Endothelial cell of hepatic sinusoid (primary cell): ENCODE results near the gene LGALS9.

Source experiments
- in situ Hi-C: cut with HindIII; loops from 2 replicates; pipeline ENCODE4 v1.10.0; 2017; ENCODE audit warnings: low sequenced_read_pairs

The LGALS9 gene

DNA sequence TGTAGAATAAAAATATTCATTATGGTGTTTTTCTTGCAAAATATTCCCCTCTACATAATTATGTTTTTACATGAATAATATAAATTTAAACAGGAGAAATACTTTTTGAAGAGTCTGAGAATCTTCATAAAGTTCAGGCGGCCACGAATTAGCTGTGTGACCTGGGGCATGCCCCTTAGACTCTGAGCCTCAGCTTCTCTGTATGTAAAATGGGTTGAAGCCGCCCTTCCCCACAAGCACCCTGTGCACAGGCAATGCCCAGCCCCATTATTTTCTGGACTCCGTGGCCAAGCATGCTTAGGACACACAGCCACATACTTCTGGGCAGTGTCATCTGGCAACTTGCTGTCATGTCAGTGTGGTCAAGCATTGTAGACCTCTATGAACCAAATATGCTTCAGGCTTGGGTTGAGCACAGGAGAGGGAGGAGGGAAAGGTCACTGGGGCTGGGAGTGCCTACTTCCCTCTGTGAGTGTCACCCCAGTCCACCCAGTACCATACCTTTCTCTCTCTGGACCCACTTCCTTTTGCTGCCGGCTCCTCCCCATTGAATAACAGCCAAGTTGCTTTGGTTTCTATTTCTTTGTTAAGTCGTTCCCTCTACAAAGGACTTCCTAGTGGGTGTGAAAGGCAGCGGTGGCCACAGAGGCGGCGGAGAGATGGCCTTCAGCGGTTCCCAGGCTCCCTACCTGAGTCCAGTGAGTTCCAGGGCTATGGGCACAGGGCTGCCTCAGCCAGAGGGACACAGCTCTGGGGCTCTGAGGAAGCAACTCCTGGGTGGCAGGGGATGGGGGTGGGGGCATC, at the start of gene LGALS9:
Gene LGALS9, plus strand, starts transcription at position 582 of the 804 bp plus-strand sequence. Its CDS starts 78 bp downstream, at position 660.
- in situ Hi-C loops = no loop called here

DNA sequence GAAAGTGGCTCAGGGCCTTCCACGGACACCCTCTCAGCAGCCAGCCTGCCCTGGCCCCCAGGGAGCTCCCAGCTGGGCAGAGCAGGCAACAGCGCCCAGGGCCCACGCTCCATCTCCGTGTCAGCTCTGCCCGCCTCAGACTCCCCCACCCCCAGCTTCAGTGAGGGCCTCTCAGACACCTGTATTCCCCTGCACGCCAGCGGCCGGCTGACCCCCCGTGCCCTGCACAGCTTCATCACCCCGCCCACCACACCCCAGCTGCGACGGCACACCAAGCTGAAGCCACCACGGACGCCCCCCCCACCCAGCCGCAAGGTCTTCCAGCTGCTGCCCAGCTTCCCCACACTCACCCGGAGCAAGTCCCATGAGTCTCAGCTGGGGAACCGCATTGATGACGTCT, 48.3 kb upstream of the LGALS9 start:
- in situ Hi-C loops = loop anchor here (25.0 kb wide), 1 partner anchor 345 kb away; no protein-coding TSS in a partner anchor

DNA sequence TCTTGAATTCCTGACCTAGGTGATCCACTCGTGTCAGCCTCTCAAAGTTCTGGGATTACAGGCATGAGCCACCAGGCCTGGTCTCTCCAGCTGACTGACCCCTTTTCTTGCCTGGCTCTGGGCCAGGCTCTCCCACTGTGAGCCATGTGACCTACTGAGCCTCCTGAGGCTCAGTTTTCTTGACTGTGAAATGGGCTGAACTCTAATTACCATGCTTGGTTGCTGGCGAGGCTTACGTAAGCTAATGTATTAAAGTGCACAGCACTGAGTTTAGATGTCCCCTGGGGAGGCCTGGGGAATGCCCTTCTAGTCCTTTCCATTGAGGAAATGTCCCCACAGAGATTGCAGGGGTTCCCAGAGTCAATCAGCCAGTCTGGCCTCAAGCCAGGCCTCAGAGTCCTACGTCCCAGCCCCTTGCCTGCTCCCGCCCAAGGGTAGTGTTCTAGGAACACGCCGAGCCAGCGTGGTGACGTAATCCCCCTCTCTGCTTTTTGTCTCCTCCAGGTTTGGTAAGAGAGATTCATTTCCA, 45.8 kb upstream of the LGALS9 start:
- in situ Hi-C loops = loop anchor here (25.0 kb wide), 1 partner anchor 348 kb away; no protein-coding TSS in a partner anchor

DNA sequence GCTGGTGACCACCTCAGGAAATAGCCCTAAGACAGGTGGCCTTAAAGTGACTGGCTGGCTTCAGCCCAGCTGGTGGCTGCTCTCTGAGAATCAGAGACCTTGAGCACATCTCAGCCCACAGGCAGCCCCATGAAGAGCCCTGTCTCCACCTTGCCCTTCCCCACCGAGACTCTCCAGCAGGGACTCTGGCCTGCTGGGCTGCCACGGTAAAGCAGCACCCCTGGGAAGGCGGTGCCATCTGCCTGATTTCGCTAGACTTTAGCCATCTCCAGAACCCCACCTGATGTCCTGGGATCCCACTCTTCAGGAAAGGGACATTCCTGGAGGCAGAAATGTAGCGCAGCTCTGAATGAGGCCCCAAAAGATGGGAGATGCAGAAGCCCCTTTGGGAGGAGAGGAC, 45.2 kb upstream of the LGALS9 start:
- in situ Hi-C loops = loop anchor here (25.0 kb wide), 1 partner anchor 348 kb away; no protein-coding TSS in a partner anchor

DNA sequence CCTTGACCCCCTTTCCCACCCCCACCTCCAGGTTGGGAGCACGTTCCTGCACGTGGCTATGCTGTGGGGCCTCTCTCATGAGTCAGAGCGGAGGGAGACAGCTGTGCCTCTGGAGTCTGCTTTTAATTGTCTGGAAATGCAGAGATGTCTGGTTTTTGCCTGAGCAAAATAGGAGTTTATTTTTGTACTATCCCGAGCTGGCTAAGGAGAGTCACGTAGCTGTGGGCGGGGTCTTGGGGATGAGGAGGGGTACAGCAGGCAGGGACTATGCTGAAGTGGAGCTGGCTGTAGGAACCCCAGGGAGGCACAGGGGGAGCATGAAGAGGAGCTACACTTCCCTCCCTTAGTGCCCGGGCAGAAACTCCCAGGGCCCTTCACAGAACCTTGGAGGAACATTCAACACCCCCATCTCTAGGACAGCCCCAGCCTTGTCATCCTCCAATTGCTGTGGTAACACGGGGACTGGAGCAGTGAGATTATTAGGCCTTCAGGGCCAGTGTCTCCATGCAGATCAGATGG, 44.7 kb upstream of the LGALS9 start:
- in situ Hi-C loops = loop anchor here (25.0 kb wide), 1 partner anchor 349 kb away; no protein-coding TSS in a partner anchor

DNA sequence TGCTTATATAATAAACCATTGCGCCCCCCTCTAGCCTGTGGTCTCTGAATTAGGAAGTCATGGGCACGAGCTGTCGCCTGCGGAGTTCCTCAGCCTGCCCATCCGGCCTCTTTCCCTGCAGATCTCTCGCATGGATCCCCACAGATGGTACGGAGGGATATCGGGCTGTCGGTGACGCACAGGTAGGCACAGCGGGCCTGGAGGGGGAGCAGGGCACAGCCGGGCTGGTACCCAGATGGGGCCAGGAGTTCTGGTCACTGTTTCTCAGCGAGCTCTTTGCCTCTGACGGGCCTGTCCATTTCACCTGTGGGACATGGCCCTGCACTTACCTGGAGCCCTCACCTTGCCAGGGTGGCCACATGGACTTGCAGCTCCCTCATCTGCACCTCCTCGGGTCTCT, 42.6 kb upstream of the LGALS9 start:
- in situ Hi-C loops = loop anchor here (25.0 kb wide), 1 partner anchor 351 kb away; no protein-coding TSS in a partner anchor

DNA sequence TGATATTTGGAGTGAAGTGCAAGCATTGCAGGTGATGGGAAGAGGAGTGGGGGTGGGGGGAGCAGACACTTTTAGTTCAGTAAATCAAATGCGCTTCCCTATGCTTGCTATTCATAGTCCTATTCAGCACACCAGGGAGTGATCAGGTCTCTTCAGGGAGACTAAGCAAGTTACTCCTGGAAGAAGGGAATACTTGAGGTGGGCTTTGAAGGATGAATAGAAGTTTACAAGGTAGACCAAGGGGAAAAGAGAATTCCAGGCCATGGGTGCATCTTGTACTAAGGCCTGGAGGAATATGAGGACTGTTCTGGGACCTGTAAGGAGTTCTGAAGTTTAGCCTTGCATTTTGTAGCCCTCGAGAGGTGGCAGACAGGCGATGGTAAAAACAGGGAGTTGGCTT, 40.1 kb upstream of the LGALS9 start:
- in situ Hi-C loops = loop anchor here (25.0 kb wide), 1 partner anchor 354 kb away; no protein-coding TSS in a partner anchor

DNA sequence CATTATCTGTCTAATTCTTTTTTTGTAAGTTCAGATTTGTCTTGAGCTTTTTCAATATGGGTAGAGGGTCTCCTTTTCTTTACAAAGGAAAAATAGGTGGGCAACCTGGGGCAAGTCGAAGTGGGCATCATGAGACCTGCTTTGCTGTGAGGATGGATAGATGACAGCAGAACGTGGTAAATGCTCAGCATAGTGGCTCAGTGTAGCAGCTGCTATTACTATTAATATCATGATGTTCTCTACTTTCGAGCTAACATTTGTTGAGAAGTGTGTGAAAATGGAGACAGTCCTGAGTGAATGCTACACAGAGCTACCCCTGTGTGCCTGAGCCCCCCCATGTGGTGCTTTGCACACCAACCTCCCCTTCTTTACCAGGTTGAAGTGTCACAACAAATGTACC, 39.0 kb upstream of the LGALS9 start:
- in situ Hi-C loops = loop anchor here (25.0 kb wide), 1 partner anchor 355 kb away; no protein-coding TSS in a partner anchor

DNA sequence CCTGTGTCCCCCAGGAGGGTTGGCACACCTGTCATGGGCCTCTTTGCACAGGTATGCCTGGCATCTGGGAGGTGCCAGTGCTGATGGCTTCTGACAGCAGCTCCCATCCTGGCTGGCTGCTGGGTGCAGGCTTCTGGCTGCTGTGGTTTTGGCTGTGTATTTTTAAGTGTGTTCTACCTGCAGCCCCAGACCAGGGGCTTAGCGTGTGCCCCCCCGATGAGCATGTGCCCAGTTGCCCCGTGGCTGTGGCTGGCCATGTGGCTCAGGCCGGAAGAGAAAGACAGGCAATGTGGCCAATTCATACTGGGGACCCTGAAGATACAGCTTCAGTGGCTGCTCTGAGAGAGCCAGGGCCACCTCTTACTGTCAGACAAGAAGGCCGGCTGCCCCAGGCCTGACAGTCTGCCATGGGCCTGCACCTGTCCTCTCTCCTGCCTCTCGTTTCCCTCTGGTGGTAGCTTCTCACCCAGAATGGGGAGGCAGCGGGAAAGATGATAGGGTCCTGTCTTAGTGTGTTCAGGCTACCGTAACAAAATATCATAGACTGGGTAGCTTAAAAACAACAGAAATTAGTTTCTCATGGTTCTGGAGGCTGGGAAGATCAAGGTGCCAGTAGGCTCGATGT, 37.6 kb upstream of the LGALS9 start:
- in situ Hi-C loops = loop anchor here (25.0 kb wide), 1 partner anchor 356 kb away; no protein-coding TSS in a partner anchor

DNA sequence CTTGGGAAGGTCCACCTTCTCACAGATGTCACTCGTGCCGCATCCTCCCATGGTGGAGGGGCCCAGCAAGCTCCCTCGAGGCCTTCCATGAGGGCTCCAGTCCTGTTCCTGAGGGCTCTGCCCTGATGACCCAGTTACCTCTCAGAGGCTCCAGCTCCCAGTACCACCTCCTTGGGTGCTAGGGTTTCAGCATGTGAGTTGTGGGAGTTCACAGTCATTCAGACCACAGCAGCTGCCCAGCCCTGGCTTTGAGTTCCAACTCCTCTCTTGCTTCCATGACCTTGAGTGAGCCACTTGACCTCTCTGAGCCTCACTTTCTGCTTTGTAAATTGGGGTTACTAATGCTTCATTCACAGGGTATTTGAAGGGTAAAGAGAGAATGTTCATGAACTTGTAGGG, 37.1 kb upstream of the LGALS9 start:
- in situ Hi-C loops = loop anchor here (25.0 kb wide), 1 partner anchor 357 kb away; no protein-coding TSS in a partner anchor

DNA sequence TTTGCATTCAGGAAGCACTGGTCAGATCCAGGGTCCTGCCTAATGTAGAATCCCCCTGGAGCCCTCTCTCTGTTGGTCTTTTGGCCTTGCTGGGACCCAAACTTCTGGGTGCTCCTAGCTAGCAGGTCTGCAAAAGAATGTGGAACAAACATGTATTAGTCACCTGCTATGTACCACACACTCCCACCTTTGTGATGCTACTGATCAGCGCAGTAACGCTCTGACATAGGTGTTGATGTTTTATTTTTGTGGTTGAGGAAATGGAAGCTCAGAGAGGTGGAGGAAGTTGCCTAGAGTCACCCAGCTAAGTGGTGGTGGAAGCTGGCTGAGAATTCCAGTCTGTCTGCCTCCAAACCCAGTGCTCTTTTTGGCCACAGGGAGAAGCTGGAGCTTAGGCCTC, 35.8 kb upstream of the LGALS9 start:
- in situ Hi-C loops = loop anchor here (25.0 kb wide), 1 partner anchor 358 kb away; no protein-coding TSS in a partner anchor

DNA sequence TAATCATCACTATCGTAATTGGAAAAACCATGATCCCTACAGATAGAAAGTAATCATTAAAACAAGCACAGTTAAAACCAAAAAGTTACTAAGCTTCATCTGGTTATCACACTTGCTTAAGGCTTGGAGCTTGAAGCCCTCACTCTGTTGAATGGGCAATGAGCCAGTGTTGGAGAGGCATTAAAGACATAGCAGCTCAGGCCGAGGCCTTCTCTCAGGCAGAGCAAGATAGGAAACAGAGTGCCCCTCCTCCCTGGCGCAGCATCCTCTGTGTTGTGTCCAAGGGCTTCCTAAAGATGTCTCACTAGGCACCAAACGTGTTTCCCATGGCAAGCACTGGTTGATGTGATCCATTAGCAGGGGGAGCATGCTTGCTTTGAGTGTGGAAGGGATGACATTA, 34.9 kb upstream of the LGALS9 start:
- in situ Hi-C loops = loop anchor here (25.0 kb wide), 1 partner anchor 359 kb away; no protein-coding TSS in a partner anchor

DNA sequence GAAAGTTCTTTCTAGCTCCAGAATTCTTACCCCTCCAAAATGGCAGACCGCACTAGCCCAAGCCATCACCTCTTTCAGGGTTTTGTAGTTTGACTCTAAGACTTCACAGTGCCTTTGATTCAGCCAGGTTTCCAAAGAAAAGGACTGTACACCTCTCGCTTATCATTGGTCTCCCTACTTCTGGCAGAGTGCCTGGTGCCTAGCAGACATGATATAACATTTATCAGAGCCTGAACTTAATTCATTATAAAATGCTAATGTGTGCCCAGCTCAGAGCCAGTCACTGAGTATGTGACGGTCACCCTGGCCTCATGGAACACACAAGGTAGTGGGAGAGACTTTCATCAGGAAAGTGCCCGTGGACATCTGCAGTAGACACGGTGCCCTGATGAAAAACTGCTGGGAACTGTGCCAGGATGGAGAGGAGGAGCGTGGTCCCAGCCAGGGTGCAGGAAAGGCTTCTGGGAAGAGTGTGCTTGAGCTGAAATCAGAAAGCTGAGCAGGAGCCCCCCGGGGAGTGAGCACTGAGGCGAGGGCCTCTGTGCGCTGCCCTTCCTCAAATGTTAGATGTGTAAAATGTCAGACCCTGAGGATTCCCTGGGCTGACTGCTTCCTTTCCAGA, 34.3 kb upstream of the LGALS9 start:
- in situ Hi-C loops = loop anchor here (25.0 kb wide), 1 partner anchor 359 kb away; no protein-coding TSS in a partner anchor

DNA sequence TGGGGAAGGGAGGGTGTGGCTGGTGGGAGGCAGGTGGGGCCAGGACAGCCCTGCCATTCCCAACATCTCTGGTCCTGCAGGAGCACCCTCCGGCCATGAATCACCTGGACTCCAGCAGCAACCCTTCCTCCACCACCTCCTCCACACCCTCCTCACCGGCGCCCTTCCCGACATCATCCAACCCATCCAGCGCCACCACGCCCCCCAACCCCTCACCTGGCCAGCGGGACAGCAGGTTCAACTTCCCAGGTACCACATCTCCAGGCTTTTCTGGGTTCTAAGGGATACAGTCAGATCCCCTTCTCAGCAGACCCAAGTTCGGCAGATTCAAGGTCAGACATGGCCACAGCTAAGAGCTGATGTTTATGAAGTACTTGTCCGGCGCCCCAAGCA, 33.8 kb upstream of the LGALS9 start:
- in situ Hi-C loops = loop anchor here (25.0 kb wide), 1 partner anchor 360 kb away; no protein-coding TSS in a partner anchor

DNA sequence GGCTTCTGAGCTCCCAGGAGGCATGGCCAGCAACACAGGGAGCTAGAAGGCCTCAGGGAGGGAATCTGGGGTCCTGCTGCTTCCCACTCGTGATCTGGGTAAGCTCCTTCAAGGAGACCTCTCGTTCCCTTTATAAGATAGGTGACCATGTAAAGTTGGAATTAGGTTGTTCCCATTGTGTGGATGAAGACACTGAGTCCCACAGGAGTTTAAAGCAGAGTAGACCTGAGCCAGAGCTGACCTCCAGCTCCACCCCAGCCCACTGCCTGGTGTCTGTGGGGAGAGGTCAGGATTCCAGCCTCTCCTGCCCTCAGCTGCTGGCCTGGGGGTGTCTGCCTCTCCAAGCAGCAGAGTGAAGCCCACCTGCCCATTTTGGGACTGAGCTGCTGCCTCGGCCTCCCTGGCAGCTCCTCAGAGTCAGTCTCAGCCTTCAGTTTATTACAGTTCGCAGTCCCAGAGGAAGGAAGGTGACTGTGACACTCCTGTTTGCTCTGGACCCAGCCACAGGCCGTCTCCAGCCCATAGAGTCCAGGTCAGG, 33.1 kb upstream of the LGALS9 start:
- in situ Hi-C loops = loop anchor here (25.0 kb wide), 1 partner anchor 361 kb away; no protein-coding TSS in a partner anchor

DNA sequence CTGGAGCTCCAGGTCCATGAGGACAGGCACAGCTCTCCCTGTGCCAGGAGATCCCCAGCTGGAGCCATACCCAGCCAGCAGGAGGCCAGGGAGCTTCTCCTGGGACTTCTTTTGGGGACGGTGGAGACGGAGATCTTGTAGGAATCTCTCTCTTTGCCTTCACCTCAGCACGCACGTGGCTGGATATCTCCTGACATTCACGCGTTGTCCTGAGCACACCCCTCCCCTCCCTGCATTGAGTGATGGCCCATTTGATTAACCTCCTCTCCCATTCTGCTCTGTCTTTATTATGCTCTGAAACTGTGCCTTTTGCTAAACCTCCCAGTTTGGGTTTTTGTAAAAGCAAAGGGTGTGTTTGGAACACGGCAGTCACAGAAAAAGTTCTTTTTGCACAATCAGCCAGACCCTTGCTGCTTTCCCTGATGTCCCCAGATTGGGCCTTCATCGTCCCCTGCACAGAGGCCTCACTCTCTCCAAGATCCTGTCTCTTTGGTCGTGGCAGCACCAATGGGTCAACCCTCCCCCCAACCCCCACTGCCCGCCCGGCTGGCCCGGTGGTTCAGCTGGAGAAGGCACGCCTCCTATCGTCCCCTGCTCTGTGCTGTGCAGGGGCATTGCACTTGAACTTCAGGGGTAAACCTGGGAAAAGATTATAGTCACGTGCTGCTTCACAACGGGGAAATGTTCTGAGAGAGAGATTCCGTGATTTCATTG, 32.5 kb upstream of the LGALS9 start:
- in situ Hi-C loops = loop anchor here (25.0 kb wide), 1 partner anchor 361 kb away; no protein-coding TSS in a partner anchor

DNA sequence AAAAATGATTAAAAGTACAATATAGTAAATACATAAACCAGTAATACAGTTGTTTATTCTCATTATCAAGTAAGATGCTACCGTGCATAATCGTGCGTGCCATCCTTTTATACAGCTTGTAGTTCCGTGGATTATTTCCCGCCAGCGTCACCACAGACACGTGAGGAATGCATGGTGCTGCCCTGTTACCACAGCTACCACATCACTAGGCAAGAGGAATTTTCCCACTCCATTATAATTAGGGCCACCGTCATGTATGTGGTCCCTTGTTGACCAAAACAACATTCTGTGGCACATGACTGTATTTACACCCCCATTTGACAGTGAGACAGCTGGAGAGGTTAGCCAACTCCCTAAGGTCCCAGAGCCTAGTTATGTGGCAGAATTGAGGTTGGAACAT, 30.5 kb upstream of the LGALS9 start:
- in situ Hi-C loops = no loop called here

DNA sequence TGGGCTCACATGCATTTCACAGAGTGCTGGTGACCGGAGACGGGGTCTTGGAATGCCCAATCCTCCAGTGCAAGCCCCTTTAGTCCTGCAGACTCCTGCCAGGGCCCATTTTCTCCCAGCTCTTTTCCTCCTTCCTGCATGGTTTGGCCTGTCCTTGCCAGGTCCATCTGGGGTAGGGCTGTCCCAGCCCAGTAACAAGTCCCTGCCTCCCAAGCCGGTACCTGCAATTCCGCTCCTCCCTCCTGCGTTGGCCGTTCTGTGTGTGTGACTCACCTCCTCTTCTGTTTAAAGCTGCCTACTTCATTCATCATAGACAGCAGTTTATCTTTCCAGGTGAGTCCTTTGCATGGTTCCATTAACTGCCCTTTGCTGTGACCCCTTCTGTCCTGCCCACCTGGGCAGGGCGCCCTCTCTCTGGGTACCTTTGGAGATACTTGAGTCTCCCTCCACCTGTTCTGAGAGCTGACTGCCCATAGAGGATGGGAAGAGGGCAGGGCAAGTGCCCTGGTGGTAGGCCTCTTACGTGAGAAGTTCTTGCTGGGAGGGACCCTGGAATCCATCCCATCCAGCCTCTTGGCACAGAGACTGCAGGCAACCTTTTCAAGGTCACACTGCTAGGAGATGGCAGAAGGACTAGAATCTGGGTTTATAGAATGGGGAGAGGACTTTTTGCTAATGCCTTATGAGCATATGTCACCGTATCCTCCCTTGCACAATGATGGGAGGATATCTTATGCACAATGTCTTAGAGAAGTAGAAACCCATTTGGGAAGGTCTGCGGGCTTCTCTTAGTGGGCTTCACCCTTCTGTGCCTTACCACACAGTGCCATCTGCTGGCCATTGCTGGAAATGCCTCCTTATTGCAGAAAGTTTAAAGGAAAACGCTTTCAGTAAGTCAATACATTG, 29.7 kb upstream of the LGALS9 start:
- in situ Hi-C loops = no loop called here

DNA sequence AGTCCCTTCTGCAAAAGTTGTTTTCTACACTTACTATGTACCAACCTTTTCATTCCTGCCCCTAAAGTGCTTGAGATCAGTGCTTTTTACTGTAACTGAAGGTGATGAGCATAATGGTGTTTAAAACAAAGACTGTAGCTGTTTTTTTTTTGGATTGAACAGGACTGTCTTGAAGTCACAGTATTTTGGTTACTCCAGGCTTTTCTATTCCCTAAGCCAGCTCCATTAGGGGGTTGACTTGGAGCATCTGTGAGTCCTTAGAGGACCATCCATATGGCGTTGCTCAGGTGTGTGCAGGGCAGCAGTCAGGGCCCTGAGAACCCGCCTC, 29.0 kb upstream of the LGALS9 start:
- in situ Hi-C loops = no loop called here
